Mesendoderm (in vitro differentiated cells): Measurements from ENCODE around the gene KIF16B.

Experiments
- DNase-seq: peaks from one replicate; pipeline ENCODE4 v3.0.0; 2013
- H2AK5ac ChIP-seq: 2 replicates; pipeline ENCODE4 v1.6.1; 2013; ENCODE audit warnings: low read length, inconsistent platforms
- H2BK120ac ChIP-seq: 2 replicates; pipeline ENCODE4 v1.6.1; 2013; ENCODE audit warnings: low read depth, mild to moderate bottlenecking, low read length, moderate library complexity, mixed read lengths
- H2BK15ac ChIP-seq: replicated peaks from 2 replicates; pipeline ENCODE4 v1.6.1; 2013; ENCODE audit warnings: low read depth, mild to moderate bottlenecking, moderate library complexity
- H2BK5ac ChIP-seq: 2 replicates; pipeline ENCODE4 v1.6.1; 2013; ENCODE audit warnings: low read length, inconsistent platforms
- H3K18ac ChIP-seq: 2 replicates; pipeline ENCODE4 v1.6.1; 2013; ENCODE audit warnings: mild to moderate bottlenecking, low read length, mixed read lengths
- H3K23ac ChIP-seq: one replicate; pipeline ENCODE4 v1.6.1; 2013; ENCODE audit warnings: low read length
- H3K27ac ChIP-seq: 2 replicates; pipeline ENCODE4 v1.5.1; 2013; ENCODE audit warnings: low read depth, mild to moderate bottlenecking, inconsistent platforms, low read length, moderate library complexity
- H3K27me3 ChIP-seq: 2 replicates; pipeline ENCODE4 v1.6.1; 2013; ENCODE audit warnings: low read length, control low read depth, mild to moderate bottlenecking, inconsistent platforms; ENCODE audit not compliant: insufficient read depth, poor library complexity
- H3K36me3 ChIP-seq: 2 replicates; pipeline ENCODE4 v1.6.1; 2013; ENCODE audit warnings: low read length, inconsistent platforms; ENCODE audit not compliant: control insufficient read depth, insufficient read depth
- H3K4ac ChIP-seq: one replicate; pipeline ENCODE4 v1.6.1; 2013; ENCODE audit warnings: low read depth, mild to moderate bottlenecking, low read length, moderate library complexity
- H3K4me1 ChIP-seq: 2 replicates; pipeline ENCODE4 v1.6.1; 2013; ENCODE audit warnings: low read depth, low read length, inconsistent platforms; ENCODE audit not compliant: control insufficient read depth
- H3K4me2 ChIP-seq: 2 replicates; pipeline ENCODE4 v1.6.1; 2013; ENCODE audit warnings: low read length
- H3K4me3 ChIP-seq: 2 replicates; pipeline ENCODE4 v1.5.1; 2013; ENCODE audit warnings: mild to moderate bottlenecking, low read length
- H3K56ac ChIP-seq: one replicate; pipeline ENCODE4 v1.6.1; 2013; ENCODE audit warnings: low read length
- H3K79me1 ChIP-seq: 2 replicates; pipeline ENCODE4 v1.6.1; 2013; ENCODE audit warnings: low read length, inconsistent platforms
- H3K79me2 ChIP-seq: 2 replicates; pipeline ENCODE4 v1.6.1; 2013; ENCODE audit warnings: mild to moderate bottlenecking, low read length; ENCODE audit not compliant: control insufficient read depth, insufficient read depth
- H3K9ac ChIP-seq: 2 replicates; pipeline ENCODE4 v1.6.1; 2013; ENCODE audit warnings: low read length, inconsistent platforms
- H4K5ac ChIP-seq: one replicate; pipeline ENCODE4 v1.6.1; 2013; ENCODE audit warnings: low read length
- H4K8ac ChIP-seq: one replicate; pipeline ENCODE4 v1.6.1; 2013; ENCODE audit warnings: low read depth, mild to moderate bottlenecking, control low read depth, low read length, moderate library complexity
- WGBS: extraction: QIAGEN DNeasy Blood & Tissue Kit; methylation state at CpG from one replicate; pipeline ENCODE4 v1.1.7; 2013; ENCODE audit warnings: low lambda C conversion rate, missing lambda C conversion rate; ENCODE audit not compliant: insufficient coverage; ENCODE audit errors: extremely low coverage; 5-methylcytosine and 5-hydroxymethylcytosine counted together

The KIF16B gene

GRCh38 chr20:16432466-16433292 lies 140.6 kb downstream of the KIF16B start:
- H3K4me1 ChIP-seq: no peaks in the 10 kb centered on the region
- H3K23ac ChIP-seq: no peak overlapping the region
- H3K27ac ChIP-seq: no peak overlapping the region
- H3K9ac ChIP-seq: no peak overlapping the region
- DNase-seq: peak; percentile 6
- no peak overlapping the region for H3K4ac ChIP-seq
- H3K79me1 ChIP-seq: no peaks in the 10 kb centered on the region
- H3K18ac ChIP-seq: no peak overlapping the region
- no CpG with 5 or more reads among the region's 8 CpGs for WGBS
- H2AK5ac ChIP-seq: no peak overlapping the region
- H4K8ac ChIP-seq: no peak overlapping the region
- H4K5ac ChIP-seq: no peak overlapping the region
- H2BK120ac ChIP-seq: no peak overlapping the region
- no peak overlapping the region for H3K4me3 ChIP-seq
- no peak overlapping the region for H3K56ac ChIP-seq
- H2BK15ac ChIP-seq: no peak overlapping the region
- no peaks in the 10 kb centered on the region for H3K79me2 ChIP-seq
- no peaks in the 10 kb centered on the region for H3K27me3 ChIP-seq
- no peak overlapping the region for H2BK5ac ChIP-seq
- no peaks in the 10 kb centered on the region for H3K36me3 ChIP-seq
- no peak overlapping the region for H3K4me2 ChIP-seq

DNA sequence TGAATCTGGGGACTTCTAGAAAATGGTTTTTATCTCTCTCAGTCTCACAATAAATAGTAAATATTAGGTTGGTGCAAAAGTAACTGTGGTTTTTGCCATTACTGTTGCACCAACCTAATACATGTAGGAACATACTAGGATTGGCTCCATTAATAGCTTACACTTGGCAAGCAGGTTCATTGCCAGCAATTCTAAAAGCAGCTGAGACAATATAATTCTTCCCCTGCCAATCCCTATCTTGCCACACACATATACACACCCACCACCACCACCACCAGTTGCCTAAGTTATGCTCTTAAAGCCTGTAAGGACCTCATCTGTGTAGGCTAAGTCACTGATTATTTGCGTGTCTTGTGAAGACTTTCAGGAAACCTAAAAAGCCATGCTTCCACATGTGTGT lies 145.1 kb downstream of the KIF16B start:
- H3K4me3 ChIP-seq: no peak overlapping the region
- no peaks in the 10 kb centered on the region for H3K79me1 ChIP-seq
- no peak overlapping the region for H2BK15ac ChIP-seq
- no peak overlapping the region for H3K56ac ChIP-seq
- H3K36me3 ChIP-seq: no peaks in the 10 kb centered on the region
- no peaks in the 10 kb centered on the region for H3K79me2 ChIP-seq
- H3K23ac ChIP-seq: no peak overlapping the region
- DNase-seq: no peak
- H2AK5ac ChIP-seq: no peak overlapping the region
- no peak overlapping the region for H3K27ac ChIP-seq
- no peak overlapping the region for H2BK5ac ChIP-seq
- no CpG with 5 or more reads among the region's 1 CpG for WGBS
- no peak overlapping the region for H3K4ac ChIP-seq
- no peak overlapping the region for H3K4me2 ChIP-seq
- no peak overlapping the region for H4K8ac ChIP-seq
- H3K18ac ChIP-seq: no peak overlapping the region
- H3K27me3 ChIP-seq: no peaks in the 10 kb centered on the region
- H2BK120ac ChIP-seq: no peak overlapping the region
- no peaks in the 10 kb centered on the region for H3K4me1 ChIP-seq
- H4K5ac ChIP-seq: no peak overlapping the region
- H3K9ac ChIP-seq: no peak overlapping the region

GRCh38 chr20:16427571-16427970 lies 145.7 kb downstream of the KIF16B start:
- Histone ChIP-seq H3K18ac (no peak overlapping the region), H3K27me3 (no peaks in the 10 kb centered on the region), H3K4me3 (no peak overlapping the region), H3K79me1 (no peaks in the 10 kb centered on the region), H2AK5ac (no peak overlapping the region), H2BK15ac (no peak overlapping the region), H3K4me1 (no peaks in the 10 kb centered on the region), H4K5ac (no peak overlapping the region), H3K4me2 (no peak overlapping the region), H2BK120ac (no peak overlapping the region), H3K4ac (no peak overlapping the region), H3K56ac (no peak overlapping the region), H3K9ac (no peak overlapping the region), H3K79me2 (no peaks in the 10 kb centered on the region), H2BK5ac (no peak overlapping the region), H3K27ac (no peak overlapping the region), H3K36me3 (no peaks in the 10 kb centered on the region), H4K8ac (no peak overlapping the region), H3K23ac (no peak overlapping the region)
- DNase-seq: no peak
- WGBS: no CpG with 5 or more reads among the region's 2 CpGs

GRCh38 chr20:16424780-16425179 lies 148.5 kb downstream of the KIF16B start:
- no peak overlapping the region for H3K4ac ChIP-seq
- no peak overlapping the region for H2BK15ac ChIP-seq
- H4K8ac ChIP-seq: no peak overlapping the region
- H3K79me2 ChIP-seq: no peaks in the 10 kb centered on the region
- H2AK5ac ChIP-seq: no peak overlapping the region
- no peak overlapping the region for H3K23ac ChIP-seq
- peaks cover 1% of the 10 kb centered on the region for H3K4me1 ChIP-seq
- H3K4me2 ChIP-seq: no peak overlapping the region
- H3K27me3 ChIP-seq: no peaks in the 10 kb centered on the region
- H3K36me3 ChIP-seq: no peaks in the 10 kb centered on the region
- H3K56ac ChIP-seq: no peak overlapping the region
- no peaks in the 10 kb centered on the region for H3K79me1 ChIP-seq
- H4K5ac ChIP-seq: no peak overlapping the region
- no peak overlapping the region for H2BK5ac ChIP-seq
- no peak for DNase-seq
- H3K9ac ChIP-seq: no peak overlapping the region
- H2BK120ac ChIP-seq: no peak overlapping the region
- WGBS: no CpG with 5 or more reads among the region's 1 CpG
- H3K27ac ChIP-seq: no peak overlapping the region
- no peak overlapping the region for H3K4me3 ChIP-seq
- H3K18ac ChIP-seq: no peak overlapping the region

DNA sequence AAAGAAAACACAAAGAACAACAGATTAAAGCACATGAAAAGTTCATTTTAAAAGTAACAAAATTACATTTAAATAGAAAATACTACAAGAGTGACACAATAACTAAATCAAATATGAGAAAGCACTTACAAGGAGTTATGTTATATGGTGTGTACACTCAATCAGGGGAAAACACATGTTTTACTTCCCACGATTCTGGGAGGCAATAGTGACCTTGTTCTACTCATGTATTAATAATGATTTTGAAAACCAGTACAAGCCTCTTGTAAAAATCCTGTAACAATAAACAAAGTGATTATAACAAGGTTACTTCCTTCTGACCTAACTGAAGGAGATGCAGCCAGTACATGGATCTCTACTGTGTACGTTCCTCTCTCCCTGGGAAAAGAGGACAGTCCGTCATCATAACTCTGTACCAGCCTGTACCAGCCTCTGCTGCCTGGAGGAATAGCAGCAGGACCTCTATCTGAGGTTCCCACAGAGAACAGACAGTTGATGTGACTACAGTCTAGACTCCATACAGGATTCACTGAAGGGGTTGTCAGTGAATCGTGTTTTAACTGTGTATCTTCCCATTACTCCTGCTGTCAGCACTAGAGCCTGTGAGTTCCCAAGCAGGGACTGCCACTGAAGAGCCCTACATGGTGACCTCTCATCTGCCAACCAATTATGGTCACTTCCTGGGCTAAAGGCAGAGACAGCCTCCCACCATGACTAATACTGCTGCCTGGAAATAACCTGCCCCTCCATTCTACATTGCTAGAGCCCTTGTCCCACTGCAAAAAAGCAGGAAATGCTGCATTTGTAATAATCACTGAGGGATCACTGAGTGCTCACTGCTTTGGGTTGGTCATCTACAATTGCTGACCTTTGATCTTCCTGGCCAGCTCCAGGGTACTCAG lies 149.7 kb downstream of the KIF16B start:
- Histone ChIP-seq H4K5ac (no peak overlapping the region), H2AK5ac (no peak overlapping the region), H3K4me3 (no peak overlapping the region), H3K4ac (no peak overlapping the region), H2BK15ac (no peak overlapping the region), H3K56ac (no peak overlapping the region), H3K27me3 (no peaks in the 10 kb centered on the region), H4K8ac (no peak overlapping the region), H3K79me2 (no peaks in the 10 kb centered on the region), H2BK120ac (no peak overlapping the region), H3K4me1 (peaks cover 1% of the 10 kb centered on the region), H3K18ac (no peak overlapping the region), H3K79me1 (no peaks in the 10 kb centered on the region), H3K4me2 (no peak overlapping the region), H3K36me3 (no peaks in the 10 kb centered on the region), H3K27ac (no peak overlapping the region), H2BK5ac (no peak overlapping the region), H3K9ac (no peak overlapping the region), H3K23ac (no peak overlapping the region)
- no CpG with 5 or more reads among the region's 4 CpGs for WGBS
- no peak for DNase-seq
